ENCODE results near the gene SCN8A.

Gene SCN8A

GRCh38 chr12:51832354-51833107 lies 241.5 kb downstream of the SCN8A start:
- Histone ChIP-seq H3K4me3 (no peak overlapping the region), H3K4me1 (no peaks in the 10 kb centered on the region), H3K27ac (no peak overlapping the region), H3K9me3 (no peaks in the 10 kb centered on the region), H3K27me3 (peaks cover 0 to 57% of the 10 kb centered on the region in 2 donors), H3K36me3 (no peaks in the 10 kb centered on the region)
- TF ChIP-seq, protein P1, sequence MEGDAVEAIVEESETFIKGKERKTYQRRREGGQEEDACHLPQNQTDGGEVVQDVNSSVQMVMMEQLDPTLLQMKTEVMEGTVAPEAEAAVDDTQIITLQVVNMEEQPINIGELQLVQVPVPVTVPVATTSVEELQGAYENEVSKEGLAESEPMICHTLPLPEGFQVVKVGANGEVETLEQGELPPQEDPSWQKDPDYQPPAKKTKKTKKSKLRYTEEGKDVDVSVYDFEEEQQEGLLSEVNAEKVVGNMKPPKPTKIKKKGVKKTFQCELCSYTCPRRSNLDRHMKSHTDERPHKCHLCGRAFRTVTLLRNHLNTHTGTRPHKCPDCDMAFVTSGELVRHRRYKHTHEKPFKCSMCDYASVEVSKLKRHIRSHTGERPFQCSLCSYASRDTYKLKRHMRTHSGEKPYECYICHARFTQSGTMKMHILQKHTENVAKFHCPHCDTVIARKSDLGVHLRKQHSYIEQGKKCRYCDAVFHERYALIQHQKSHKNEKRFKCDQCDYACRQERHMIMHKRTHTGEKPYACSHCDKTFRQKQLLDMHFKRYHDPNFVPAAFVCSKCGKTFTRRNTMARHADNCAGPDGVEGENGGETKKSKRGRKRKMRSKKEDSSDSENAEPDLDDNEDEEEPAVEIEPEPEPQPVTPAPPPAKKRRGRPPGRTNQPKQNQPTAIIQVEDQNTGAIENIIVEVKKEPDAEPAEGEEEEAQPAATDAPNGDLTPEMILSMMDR (IDR thresholded peaks at IDR 0.05) = no peak
- intact Hi-C loops (cut with DNase I; ENCODE audit: low total_unique reads) = no loop called here
- DNase-seq = no peak

GRCh38 chr12:51833448-51834227 lies 242.6 kb downstream of the SCN8A start:
- DNase-seq = no peak
- Histone ChIP-seq H3K27ac (no peak overlapping the region), H3K9me3 (no peaks in the 10 kb centered on the region), H3K4me1 (no peaks in the 10 kb centered on the region), H3K36me3 (no peaks in the 10 kb centered on the region), H3K27me3 (peaks cover 0 to 59% of the 10 kb centered on the region in 2 donors), H3K4me3 (no peak overlapping the region)
- TF ChIP-seq, protein P1 (IDR thresholded peaks at IDR 0.05) = no peak
- intact Hi-C loops (cut with DNase I; ENCODE audit: low total_unique reads) = no loop called here

GRCh38 chr12:51834411-51834810 lies 243.4 kb downstream of the SCN8A start:
- no peak for DNase-seq
- no peak overlapping the region for H3K27ac ChIP-seq
- no peaks in the 10 kb centered on the region for H3K9me3 ChIP-seq
- TF ChIP-seq, protein P1 (IDR thresholded peaks at IDR 0.05) = no peak
- intact Hi-C loops (cut with DNase I; ENCODE audit: low total_unique reads) = no loop called here
- peaks cover 0 to 61% of the 10 kb centered on the region in 2 donors for H3K27me3 ChIP-seq
- no peaks in the 10 kb centered on the region for H3K36me3 ChIP-seq
- H3K4me1 ChIP-seq = no peaks in the 10 kb centered on the region
- no peak overlapping the region for H3K4me3 ChIP-seq

GRCh38 chr12:51836041-51836826 lies 245.2 kb downstream of the SCN8A start:
- TF ChIP-seq, protein P1 (IDR thresholded peaks at IDR 0.05) = no peak
- intact Hi-C loops (cut with DNase I; ENCODE audit: low total_unique reads) = no loop called here
- H3K4me1 ChIP-seq = no peaks in the 10 kb centered on the region
- peaks cover 0 to 74% of the 10 kb centered on the region in 2 donors for H3K27me3 ChIP-seq
- no peaks in the 10 kb centered on the region for H3K9me3 ChIP-seq
- no peak overlapping the region for H3K27ac ChIP-seq
- DNase-seq = no peak
- no peaks in the 10 kb centered on the region for H3K36me3 ChIP-seq
- H3K4me3 ChIP-seq = no peak overlapping the region

GRCh38 chr12:51836827-51837173 lies 245.8 kb downstream of the SCN8A start:
- TF ChIP-seq, protein P1 (IDR thresholded peaks at IDR 0.05) = no peak
- no peaks in the 10 kb centered on the region for H3K9me3 ChIP-seq
- no peaks in the 10 kb centered on the region for H3K4me1 ChIP-seq
- intact Hi-C loops (cut with DNase I; ENCODE audit: low total_unique reads) = no loop called here
- H3K27ac ChIP-seq = no peak overlapping the region
- H3K27me3 ChIP-seq = peaks cover 0 to 78% of the 10 kb centered on the region in 2 donors
- no peak overlapping the region for H3K4me3 ChIP-seq
- H3K36me3 ChIP-seq = no peaks in the 10 kb centered on the region
- DNase-seq = no peak
